Ramos (cell line): ENCODE measurements around the gene TAGLN3.

ENCODE experiments used
- in situ Hi-C: fragments of 300-500 bp; cut with MboI; formaldehyde crosslinking; loops from one replicate; pipeline ENCODE4 v1.14.3; 2022; ENCODE audit warnings: low sequenced_read_pairs; ENCODE audit not compliant: unreplicated experiment

Gene TAGLN3

DNA sequence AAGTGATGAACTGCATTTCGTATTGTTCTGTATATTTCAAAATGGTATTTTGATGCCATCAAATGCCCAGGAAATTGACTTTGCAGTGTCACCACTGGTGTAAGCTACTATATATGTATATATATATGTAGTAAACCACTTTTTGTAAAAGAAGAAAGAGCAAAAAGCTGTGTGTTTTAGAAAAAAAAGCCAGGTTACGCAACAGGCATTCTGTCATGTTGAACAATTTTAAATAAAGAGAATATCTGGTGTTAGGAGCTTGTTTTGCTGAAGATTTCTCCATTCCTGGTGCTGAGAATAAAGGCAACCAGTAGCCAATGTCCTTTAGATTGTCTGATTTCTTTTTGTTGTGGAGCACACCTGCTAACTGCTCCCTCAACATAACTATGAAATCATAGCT lies 23.6 kb upstream of the TAGLN3 start:
- in situ Hi-C loops, result loop anchor here (10.0 kb wide), 1 partner anchor 250 kb away; no protein-coding TSS in a partner anchor

DNA sequence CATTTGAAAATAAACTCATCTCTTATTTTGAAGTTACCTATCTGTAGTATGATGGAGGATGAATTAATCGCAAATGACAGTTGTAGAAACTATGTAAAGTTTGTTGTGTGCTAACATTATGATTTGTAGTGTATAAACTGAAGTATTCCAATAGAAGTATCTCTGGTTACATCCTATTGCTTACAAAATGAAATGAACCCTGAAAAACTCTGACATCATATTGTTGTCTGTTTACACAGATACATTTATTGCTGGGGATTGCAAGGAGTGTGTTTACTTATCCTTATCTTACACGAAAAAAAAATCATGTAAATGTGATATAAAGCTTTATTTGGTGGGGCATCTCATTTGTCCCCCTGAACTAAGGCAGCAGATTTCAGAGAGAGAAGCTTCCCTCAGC lies 22.5 kb upstream of the TAGLN3 start:
- in situ Hi-C loops, result loop anchor here (10.0 kb wide), 1 partner anchor 251 kb away; no protein-coding TSS in a partner anchor

DNA sequence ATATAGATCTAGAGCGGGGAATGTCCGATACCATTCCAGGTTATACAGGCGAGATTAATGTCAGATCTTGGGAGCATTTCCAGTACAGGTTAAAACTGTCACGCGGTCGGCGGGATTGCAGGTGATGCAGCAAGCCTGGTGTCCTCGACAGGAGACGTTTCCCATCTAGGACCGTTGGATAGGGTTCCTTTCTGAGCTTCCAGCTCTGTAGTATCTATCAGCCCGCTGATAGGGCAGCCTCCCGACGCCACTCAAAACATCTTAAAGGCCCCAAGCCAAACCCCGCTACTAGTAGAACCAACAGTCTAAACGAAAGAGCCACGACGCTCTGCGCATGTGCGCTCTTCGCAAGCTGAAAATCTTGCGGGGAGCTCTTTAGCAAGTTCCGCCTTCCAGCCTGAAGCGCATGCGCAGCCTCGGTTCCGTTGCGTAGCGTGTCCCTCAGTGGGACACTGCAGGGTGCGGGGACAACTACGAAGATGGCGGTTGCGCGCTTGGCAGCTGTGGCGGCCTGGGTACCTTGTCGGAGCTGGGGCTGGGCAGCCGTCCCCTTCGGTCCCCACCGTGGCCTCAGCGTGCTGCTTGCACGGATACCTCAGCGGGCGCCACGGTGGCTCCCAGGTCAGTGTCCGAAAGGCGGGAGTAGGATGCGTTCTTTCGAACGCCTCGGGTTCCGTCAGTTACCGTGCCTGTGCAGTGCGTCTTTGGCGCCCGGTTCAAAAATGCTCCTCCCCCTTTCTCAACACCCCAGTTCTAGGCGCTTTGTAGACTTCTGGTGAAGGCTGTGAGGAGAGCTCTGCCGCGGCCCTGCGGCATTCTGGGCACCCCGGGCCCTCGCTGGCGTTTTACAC lies 19.9 kb upstream of the TAGLN3 start, which contains the start of gene ABHD10:
Gene ABHD10 (plus strand): TSS at position 444 of the 851 bp plus-strand sequence. CDS start 36 bp downstream, at position 480.
- in situ Hi-C loops, result loop anchor here (10.0 kb wide), 1 partner anchor 254 kb away; no protein-coding TSS in a partner anchor

DNA sequence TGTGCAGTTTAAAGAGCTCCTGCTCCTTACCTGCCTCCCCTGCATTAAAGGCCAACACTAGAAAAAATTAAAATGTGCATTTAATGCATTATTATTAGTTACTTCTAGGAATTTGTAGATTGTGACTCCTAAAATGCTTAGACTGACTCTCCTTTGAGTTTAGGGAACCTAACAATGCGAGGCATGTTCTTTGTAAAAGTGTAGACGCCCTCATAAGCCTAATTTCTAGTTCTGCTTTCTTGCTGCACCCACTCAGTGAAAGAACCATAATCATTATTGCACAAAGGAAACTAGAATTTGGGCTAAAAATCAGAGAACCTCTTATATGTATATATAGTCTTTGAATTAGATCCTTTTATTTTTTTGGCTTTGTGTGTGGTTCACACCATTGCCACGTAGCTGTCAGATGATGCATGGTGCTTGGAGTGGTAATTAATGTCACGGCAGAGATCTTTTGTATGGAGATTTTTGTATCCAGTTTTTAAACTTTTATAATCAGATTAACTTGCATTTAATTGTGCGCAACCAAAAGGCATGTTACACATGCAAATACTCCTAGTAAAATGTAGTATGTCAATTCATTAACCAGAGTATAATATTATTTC lies 19.2 kb upstream of the TAGLN3 start:
- in situ Hi-C loops, result loop anchor here (10.0 kb wide), 1 partner anchor 255 kb away; no protein-coding TSS in a partner anchor

DNA sequence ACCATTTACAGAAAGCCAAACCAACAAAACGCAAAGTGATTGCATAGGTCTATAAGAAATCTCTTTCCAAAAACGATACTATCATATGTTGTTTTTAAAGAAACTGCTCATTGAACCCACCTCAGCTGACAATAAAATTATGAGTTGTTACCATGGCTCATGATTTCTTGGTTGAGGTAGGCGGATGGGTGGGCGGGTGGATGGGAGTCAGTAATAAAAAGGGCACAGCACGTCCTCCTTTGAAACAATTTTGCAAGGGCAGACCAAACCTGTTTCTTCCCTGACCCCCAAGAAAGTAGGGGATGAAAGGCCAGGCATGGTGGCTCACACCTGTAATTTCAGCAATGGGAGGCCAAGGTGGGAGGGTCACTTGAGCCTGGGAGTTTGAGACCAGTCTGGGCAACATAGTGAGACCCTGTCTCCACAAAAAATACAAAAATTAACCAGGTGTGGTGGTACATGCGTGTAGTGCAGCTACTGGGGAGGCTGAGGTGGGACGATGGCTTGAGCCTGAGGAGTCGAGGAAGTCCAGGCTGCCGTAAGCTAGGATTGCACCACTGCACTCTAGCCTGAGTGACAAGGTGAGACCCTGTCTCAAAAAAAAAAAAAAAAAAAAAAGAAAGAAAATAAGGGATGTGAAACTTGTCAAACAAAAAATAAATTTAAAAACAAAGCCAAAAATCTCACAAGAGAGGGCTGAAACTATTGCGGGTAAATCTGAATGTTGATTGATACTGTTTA lies 17.8 kb upstream of the TAGLN3 start:
- in situ Hi-C loops, result no loop called here

DNA sequence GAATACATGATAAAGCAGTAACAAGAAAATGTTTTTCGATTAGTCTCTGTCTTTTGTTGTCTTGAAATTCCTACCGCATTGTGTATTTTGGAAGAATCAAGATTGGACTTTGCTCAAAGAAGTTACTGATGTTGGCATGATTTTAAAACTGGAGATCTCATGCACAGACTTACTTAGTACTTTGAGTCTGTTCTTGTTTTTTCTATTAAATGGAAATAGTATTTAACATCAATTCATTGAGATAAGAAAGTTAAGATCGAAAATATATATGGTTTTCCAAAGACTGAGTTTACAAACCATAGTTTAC lies 17.3 kb upstream of the TAGLN3 start:
- in situ Hi-C loops, result no loop called here

DNA sequence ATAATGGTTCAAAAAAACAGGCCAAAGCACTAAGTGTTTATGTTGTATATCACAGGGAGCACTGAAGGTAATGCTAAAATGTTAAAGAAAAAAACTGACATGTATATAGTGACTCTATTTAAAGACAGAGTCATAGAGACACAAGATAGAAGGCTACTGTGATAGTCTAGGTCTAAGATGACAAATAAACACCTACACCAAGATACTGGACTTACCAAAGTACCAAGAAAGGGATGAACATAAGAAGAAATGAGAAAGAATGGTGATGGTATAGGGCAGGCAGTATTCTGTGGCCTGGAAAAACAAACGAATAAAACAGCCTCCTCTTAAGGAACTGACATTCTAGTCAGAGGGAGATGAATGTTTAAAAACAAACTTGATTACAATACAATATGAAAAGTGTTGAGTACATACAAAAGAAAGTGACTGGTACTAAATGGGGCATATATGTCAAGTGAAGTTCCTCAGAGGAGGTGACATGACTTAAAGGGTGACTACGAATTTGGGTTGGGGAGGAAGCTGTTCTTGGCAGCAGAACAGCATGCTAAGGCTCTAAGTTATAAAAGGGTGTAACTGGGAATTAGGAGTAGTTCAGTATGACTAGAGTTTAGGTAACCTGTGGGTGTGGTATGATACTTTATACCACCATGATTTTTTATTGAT lies 14.0 kb upstream of the TAGLN3 start:
- in situ Hi-C loops, result no loop called here

DNA sequence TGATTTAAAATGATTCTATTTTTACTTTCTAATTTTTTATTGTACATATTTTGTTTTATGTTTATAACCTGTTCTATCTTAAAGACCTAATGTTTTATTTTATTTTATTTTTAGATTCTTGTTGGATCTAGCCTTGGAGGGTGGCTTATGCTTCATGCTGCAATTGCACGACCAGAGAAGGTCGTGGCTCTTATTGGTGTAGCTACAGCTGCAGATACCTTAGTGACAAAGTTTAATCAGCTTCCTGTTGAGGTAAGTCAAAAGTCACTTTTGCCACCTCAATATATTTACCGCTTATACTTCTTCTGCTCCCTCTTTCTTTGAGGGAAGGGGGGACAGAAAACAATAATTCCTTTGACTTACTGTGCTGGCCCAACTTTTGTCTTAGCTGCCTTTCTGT lies 11.9 kb upstream of the TAGLN3 start:
- in situ Hi-C loops, result no loop called here

DNA sequence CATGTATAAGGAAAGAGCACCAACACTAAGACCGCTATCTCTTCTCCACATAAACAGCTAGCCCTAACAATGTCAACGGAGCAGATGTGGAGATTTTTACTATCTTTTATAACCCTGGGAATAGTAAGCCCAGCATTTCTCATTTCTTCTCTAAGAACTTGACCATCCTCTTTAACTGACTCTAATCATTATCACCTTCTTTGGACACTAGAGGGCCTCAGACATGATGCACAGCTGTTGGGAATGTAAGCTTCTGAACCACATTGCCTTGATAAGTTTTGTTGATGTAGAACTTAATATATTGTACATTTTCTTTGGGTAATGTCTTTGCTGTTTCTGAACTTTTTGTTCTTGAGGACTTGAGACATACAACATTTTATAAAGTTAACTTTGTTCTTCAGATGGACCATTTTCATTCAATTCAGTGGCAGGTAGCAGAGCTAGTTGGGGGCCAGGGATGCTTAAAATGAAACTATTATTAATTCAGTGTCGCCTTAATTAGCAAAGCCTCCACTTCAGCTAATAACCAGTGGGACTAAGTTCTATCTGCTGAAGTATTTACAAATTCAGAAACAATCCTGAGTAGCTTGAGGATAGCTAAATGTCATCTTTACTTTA lies 9.6 kb upstream of the TAGLN3 start:
- in situ Hi-C loops, result no loop called here

DNA sequence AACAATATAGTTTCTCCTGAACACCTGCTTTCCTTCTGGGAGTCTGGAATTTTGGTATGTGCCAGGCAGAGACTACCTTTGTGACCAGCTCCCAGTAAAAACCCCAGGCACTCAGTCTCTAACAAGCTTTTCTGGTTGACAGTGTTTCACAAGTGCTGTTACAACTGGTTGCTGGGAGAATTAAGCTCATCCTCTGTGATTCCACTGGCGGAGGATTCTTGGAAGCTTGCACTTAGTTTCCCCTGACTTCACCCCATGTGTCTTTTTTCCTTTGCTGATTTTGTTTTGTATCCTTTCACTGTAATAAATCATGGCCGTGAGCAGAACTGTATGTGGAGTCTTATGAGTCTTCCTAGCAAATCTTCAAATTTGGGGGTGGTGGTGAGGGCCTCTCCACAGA lies 5.7 kb upstream of the TAGLN3 start:
- in situ Hi-C loops, result no loop called here

DNA sequence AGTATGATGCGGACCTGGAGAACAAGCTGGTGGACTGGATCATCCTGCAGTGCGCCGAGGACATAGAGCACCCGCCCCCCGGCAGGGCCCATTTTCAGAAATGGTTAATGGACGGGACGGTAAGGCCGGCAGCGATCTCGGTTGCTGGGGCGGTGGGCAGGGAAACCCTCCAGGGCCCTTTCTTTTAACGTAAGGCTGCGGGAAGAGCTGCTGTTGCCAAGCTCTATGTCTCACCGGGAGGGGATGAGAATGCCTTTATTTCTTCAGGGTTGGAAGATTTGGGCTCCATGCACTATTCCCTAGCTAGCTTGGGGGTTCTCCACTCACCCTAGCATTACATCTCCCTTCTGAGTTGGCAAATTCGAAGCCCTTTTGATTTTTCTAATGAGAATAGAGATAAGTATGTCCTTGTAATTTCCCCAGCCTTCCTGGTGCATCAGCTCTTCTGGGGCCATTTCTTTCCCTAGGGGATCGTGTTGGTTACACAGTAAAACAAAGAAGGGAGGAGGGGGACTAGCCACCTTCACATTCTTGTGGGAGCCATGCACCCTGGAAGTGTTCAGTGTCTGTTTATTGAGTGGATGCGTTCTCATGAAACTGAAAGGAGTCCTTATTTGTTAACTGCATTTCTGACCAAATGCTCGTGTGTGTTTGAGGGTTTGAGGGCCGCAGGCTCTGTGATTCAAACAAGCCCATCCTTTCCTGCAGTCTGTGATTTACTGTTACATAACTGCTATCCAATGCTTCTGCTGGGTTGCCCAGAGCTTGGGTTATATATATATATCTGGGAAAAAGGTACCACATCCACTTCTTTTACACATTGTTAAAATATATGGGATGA lies 982 bp downstream of the TAGLN3 start:
- in situ Hi-C loops, result no loop called here

DNA sequence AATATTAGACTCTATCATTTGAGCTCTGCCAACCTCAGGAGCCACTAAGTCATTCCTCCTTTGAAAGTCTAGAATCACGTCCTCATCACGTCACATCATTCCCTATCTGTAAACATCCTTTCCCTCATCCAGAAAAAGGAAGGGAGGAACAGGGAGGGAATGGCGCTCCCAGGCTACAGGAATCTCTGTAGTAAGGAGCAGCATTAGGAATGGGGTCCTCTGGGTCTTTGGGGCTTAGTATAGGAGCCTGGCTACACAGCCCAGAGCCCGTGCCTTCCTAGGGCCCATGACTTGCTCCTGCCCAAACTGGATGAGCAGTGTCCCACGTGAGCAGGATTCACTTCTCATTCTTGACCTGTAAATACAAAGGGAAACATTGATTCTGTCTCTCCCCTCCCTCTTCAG lies 1.6 kb downstream of the TAGLN3 start:
- in situ Hi-C loops, result no loop called here

DNA sequence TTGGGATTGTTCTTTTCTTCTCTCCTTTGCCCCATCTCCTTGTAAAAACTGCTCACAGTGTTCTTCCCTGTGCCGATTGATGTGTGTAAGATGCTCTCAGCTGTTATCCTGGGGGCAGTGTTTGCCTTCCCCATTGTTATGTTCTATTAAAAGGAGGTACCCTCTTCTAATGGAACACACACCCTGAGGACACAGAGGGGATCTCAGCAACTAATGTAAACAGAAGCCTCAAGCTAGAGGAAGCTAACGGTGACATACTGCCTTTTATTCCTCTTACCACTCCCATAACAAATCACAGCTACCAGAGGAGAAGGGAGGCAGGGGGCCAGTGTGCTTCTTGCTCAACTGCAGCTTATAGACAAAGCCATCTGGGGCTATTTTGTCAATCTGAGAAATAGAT lies 2.2 kb downstream of the TAGLN3 start:
- in situ Hi-C loops, result no loop called here

DNA sequence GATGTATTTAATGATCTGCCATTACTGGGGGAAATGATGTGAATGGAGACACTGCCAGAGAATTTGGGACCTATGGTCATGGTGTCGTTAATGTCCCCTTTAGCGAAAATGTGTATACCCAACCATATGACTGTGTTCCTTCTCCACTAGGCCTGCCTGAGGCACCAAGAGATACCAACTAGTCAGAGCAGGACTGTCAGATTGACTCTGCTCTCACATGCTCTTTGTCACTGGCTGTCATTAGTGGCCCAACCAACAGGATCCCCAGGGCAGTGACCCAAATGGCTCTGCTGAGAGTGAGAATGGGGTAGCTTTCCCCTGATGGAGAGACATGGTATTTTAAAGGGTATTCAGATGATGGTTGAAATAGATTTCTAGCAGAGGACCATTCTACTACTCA lies 2.8 kb downstream of the TAGLN3 start:
- in situ Hi-C loops, result no loop called here

DNA sequence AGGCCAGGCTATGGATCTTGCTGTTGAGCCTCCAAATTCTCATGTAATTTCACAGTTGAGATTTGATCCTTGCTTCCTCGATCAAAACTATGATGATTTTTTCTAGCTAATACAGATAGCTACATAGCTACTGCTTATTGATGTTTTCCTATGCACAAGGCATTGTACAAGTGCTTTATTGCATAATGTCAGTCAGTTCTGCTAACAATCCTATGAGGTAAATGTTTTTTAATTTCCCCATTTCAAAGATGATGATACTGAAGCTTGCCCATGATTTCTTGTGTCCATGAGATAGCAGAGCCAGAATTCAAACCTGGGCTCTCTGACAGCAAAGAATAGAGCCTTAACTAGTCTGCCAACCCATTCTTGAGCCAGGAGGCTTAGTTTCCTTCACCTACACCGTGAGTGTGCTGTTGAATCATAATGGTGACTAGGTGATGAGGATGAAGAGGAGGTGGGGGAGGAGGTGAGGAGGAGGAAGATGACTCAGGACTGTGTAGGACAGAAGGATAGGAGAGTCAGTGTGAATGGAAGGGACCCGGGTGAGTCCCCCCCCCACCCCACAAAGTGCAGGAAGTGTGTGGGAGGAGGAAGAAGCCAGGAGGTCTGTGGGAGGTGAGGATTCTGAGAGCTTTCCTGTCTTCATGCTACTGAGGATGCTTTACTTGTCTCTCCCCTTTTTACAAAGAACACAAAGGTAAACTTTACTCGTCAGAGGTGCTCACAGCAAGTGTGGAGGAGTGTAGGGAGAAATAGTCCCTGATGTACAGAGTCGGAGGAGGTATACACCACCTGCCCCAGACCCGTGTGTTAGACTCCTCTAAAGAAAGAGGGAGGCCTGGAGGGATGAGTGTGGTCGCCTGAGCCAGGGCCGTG lies 3.6 kb downstream of the TAGLN3 start:
- in situ Hi-C loops, result no loop called here

DNA sequence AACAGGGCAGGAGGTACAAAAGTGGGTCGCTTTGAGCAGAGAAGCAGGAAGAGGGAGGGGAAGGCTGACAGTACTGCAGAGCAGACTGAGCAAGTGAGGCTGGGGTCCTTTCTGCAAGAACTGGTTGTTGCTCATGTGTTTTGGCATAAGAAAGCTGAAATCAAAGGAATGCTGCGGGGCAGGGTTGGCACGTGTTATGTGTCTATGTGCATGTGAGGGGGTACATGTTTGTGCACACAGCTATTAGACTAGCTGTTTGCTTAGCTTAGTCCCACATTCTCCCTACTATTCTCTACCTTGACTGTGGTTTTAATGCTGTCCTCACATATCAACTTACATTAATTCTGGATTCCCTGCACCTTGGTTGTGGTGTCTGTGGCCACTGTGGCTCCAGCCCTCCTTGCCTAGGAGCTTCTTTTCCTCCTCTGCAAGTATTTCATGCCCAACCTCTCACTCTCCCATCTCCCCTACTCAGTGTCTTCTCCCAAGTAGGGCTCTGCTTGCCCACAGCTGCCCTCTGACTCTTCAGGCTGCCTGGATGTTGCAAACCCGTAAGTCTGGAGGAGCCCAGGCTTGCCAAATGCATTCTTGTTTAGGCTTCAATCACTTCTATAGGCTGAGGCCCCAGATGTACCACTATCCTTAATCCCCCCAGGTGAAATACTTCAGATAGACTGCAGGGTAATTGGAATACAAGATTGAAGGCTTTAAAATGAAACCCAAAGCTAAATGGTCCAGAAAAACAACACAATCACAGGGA lies 4.8 kb downstream of the TAGLN3 start:
- in situ Hi-C loops, result no loop called here

DNA sequence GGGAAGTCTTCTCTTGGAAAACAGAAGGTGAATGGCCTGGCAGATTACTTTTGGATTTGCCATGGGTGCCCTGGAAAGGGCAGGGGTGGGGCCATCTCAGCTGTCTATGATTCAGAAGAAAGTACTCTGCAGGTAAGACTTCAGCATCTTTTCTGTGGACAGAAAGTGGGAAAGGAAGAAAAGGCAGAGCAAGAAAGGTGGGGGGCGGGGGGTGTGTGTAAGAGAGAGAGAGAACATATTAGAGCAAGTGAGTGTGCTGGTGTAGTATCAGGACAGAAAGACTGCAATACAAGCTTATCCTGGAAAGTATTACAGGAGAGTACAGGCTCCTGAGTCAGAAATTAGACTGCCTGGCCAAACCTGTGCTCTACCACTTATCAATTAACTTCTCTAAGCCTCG lies 5.5 kb downstream of the TAGLN3 start:
- in situ Hi-C loops, result no loop called here

DNA sequence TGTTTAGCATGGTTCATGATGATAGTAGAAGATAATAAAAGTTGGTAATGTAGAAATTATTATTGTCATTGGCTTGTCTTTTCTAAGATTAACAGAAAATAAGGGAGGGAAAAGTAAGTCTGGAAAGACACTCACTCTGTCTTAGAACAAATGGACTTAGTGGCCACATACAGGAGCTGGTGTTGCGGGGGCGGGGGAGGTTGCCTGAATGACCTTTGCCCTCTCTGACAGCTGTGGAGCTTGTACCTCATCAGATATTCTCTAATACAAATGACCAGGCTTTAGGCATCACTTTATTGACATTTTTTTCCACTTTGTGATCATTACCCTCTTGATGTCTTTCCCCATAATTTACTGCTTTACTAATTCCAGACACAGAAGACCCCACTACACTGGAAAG lies 5.9 kb downstream of the TAGLN3 start:
- in situ Hi-C loops, result no loop called here
